Caki2 (cell line): ENCODE measurements around the gene AASS. TPM values are rescaled to one million over a fixed set of nuclear protein-coding genes. Genes with fewer than 3 reads are reported as not detected.
"Not testable (repeated sequence)": the region's sequence is repeated elsewhere in the genome, so short reads cannot be mapped to it uniquely, and the experiment has no call there.

Source experiments
- DNase-seq: peaks from one replicate; pipeline ENCODE4 v3.0.0-alpha.2; 2015; ENCODE audit warnings: low read depth
- in situ Hi-C: cut with HindIII; loops from 2 replicates; pipeline ENCODE4 v1.10.0; 2016; ENCODE audit warnings: low sequenced_read_pairs, low pct_unique_long_range_greater_than_20kb, mixed read lengths
- total RNA-seq: library from RNA; depleted of rRNA; stranded (reverse); fragments of >200 nt; shearing (Covaris generic); gene quantifications from 2 replicates; pipeline ENCODE4 v1.2.3, GENCODE V29; 2014; ENCODE audit warnings: low replicate concordance; rRNA removed

The AASS gene
- total RNA-seq: 0.51 TPM in 1 of 2 replicates, not detected in the other

GRCh38 chr7:122143751-122144711 lies at the start of gene AASS:
AASS (minus strand) TSS chr7:122144249; CDS start chr7:122133726, 10,523 bp downstream.
- peak; percentile 85 for DNase-seq
- in situ Hi-C loops: no loop called here

- in situ Hi-C loops: no loop called here
Measured at GRCh38 chr7:122188785-122189184, 44.7 kb upstream of the AASS start.

GRCh38 chr7:122183106-122183505 lies 39.1 kb upstream of the AASS start:
- in situ Hi-C loops: no loop called here
- DNase-seq: no peak

More at GRCh38 chr7:122188785-122189184, 44.7 kb upstream of the AASS start:
- DNase-seq: no peak

GRCh38 chr7:122182081-122182480 lies 38.0 kb upstream of the AASS start:
- no peak for DNase-seq
- in situ Hi-C loops: no loop called here

- in situ Hi-C loops, DNase-seq: not testable (repeated sequence)
Measured at GRCh38 chr7:122172144-122172543, 28.1 kb upstream of the AASS start.

GRCh38 chr7:122166740-122167139 lies 22.7 kb upstream of the AASS start:
- DNase-seq: no peak
- in situ Hi-C loops: no loop called here

GRCh38 chr7:122166275-122166674 lies 22.2 kb upstream of the AASS start:
- in situ Hi-C loops: no loop called here
- DNase-seq: no peak

GRCh38 chr7:122161628-122162027 lies 17.6 kb upstream of the AASS start:
- DNase-seq: no peak
- in situ Hi-C loops: no loop called here

GRCh38 chr7:122155566-122155965 lies 11.5 kb upstream of the AASS start:
- DNase-seq: no peak
- in situ Hi-C loops: no loop called here

- DNase-seq: no peak
- in situ Hi-C loops: no loop called here
Measured at GRCh38 chr7:122148878-122149277, 4.8 kb upstream of the AASS start.

- no peak for DNase-seq
- in situ Hi-C loops: no loop called here
Measured at GRCh38 chr7:122148081-122148480, 4.0 kb upstream of the AASS start.

GRCh38 chr7:122145937-122146645 lies 2.0 kb upstream of the AASS start:
- no peak for DNase-seq
- in situ Hi-C loops: no loop called here

- DNase-seq: no peak
Measured at GRCh38 chr7:122143376-122143750, 686 bp downstream of the AASS start.

GRCh38 chr7:122140918-122141317 lies 3.1 kb downstream of the AASS start:
- in situ Hi-C loops: no loop called here

More at GRCh38 chr7:122143376-122143750, 686 bp downstream of the AASS start:
- in situ Hi-C loops: no loop called here

GRCh38 chr7:122137251-122138077 lies 6.6 kb downstream of the AASS start:
- no peak for DNase-seq
- in situ Hi-C loops: no loop called here

More at GRCh38 chr7:122140918-122141317, 3.1 kb downstream of the AASS start:
- no peak for DNase-seq

- no peak for DNase-seq
- in situ Hi-C loops: no loop called here
Measured at GRCh38 chr7:122136639-122137245, 7.3 kb downstream of the AASS start.

- in situ Hi-C loops: no loop called here
- no peak for DNase-seq
Measured at GRCh38 chr7:122136078-122136477, 8.0 kb downstream of the AASS start.

- no peak for DNase-seq
Measured at GRCh38 chr7:122135275-122135674, 8.8 kb downstream of the AASS start.

More at GRCh38 chr7:122135275-122135674, 8.8 kb downstream of the AASS start:
- in situ Hi-C loops: no loop called here
